A673 (cell line): ENCODE measurements around the gene OGDH. TPM values are rescaled to one million over a fixed set of nuclear protein-coding genes. Genes with fewer than 3 reads are reported as not detected.

Experiments used
- BruUV-seq: library from RNA; stranded (reverse); fragments of 400-500 nt; replicated peaks from 2 replicates; lab custom pipeline; 2021; lab: Mats Ljungman, UMichigan
- CTCF ChIA-PET: fragments of 300-600 bp; sonication (Branson Sonifier 250); formaldehyde crosslinking; loops from one replicate; lab custom pipeline; 2022; ENCODE audit warnings: antibody characterized with exemption; lab: Charles Lee
- POLR2A ChIA-PET: fragments of 300-600 bp; sonication (Branson Sonifier 250); formaldehyde crosslinking; loops from one replicate; lab custom pipeline; 2022; ENCODE audit warnings: antibody characterized with exemption; ENCODE audit not compliant: low non-redundant PET; lab: Charles Lee
- DNase-seq: peaks from one replicate; pipeline ENCODE4 v3.0.0-alpha.2; 2015; ENCODE audit warnings: low spot score
- H3K27ac ChIP-seq: fragments of 200-600 bp; sonication (generic); 2 replicates; pipeline ENCODE4 v1.5.1; 2016; ENCODE audit warnings: mixed run types, low read depth, mild to moderate bottlenecking, mixed read lengths, antibody characterized with exemption, low read length; ENCODE audit not compliant: poor library complexity, severe bottlenecking
- H3K27me3 ChIP-seq: fragments of 200-600 bp; sonication (generic); replicated peaks from 2 replicates; pipeline ENCODE4 v1.6.1; 2017; ENCODE audit warnings: mixed run types, low read depth, mild to moderate bottlenecking, mixed read lengths, antibody characterized with exemption, low read length; ENCODE audit not compliant: insufficient read depth, poor library complexity
- H3K36me3 ChIP-seq: fragments of 200-600 bp; sonication (generic); 2 replicates; pipeline ENCODE4 v1.6.1; 2016; ENCODE audit warnings: mixed run types, mild to moderate bottlenecking, mixed read lengths, antibody characterized with exemption, low read length; ENCODE audit not compliant: insufficient read depth, poor library complexity, severe bottlenecking
- H3K4me1 ChIP-seq: fragments of 200-600 bp; sonication (generic); 2 replicates; pipeline ENCODE4 v1.6.1; 2017; ENCODE audit warnings: mixed run types, mild to moderate bottlenecking, mixed read lengths, antibody characterized with exemption, low read length; ENCODE audit not compliant: insufficient read depth, poor library complexity, severe bottlenecking
- H3K4me3 ChIP-seq: fragments of 200-600 bp; sonication (generic); 2 replicates; pipeline ENCODE4 v1.5.1; 2016; ENCODE audit warnings: low read depth, mixed run types, mild to moderate bottlenecking, mixed read lengths, low read length; ENCODE audit not compliant: poor library complexity, severe bottlenecking
- H3K9me3 ChIP-seq: fragments of 200-600 bp; sonication (generic); 2 replicates; pipeline ENCODE4 v1.6.1; 2016; ENCODE audit warnings: mixed run types, low read depth, mild to moderate bottlenecking, mixed read lengths, antibody characterized with exemption, low read length; ENCODE audit not compliant: poor library complexity, severe bottlenecking
- EZH2 ChIP-seq: fragments of 200-600 bp; sonication (generic); IDR thresholded peaks from 2 replicates; pipeline ENCODE4 v1.6.1; 2017; ENCODE audit warnings: borderline replicate concordance, low read depth, mild to moderate bottlenecking, mixed read lengths, antibody characterized with exemption, low read length; ENCODE audit not compliant: poor library complexity, severe bottlenecking
- intact Hi-C: fragments of 100-400 bp; cut with micrococcal nuclease; formaldehyde crosslinking; loops from one replicate; pipeline ENCODE4 v1.10.0; 2022; ENCODE audit not compliant: unreplicated experiment
- total RNA-seq: library from RNA; stranded (reverse); gene quantifications from 2 replicates; pipeline ENCODE4 v1.2.3, GENCODE V29; 2021
- TF ChIP-seq, protein P1 (sequence below): fragments of 300-800, 200-600 bp; sonication (generic); conservative IDR thresholded peaks from 2 replicates; pipeline ENCODE4 v1.5.1; 2017; ENCODE audit warnings: low read depth, mild to moderate bottlenecking, antibody characterized with exemption, low read length, moderate library complexity, mixed read lengths

OGDH gene
- total RNA-seq, 1 experiment from 2014 or later: 111 TPM

DNA sequence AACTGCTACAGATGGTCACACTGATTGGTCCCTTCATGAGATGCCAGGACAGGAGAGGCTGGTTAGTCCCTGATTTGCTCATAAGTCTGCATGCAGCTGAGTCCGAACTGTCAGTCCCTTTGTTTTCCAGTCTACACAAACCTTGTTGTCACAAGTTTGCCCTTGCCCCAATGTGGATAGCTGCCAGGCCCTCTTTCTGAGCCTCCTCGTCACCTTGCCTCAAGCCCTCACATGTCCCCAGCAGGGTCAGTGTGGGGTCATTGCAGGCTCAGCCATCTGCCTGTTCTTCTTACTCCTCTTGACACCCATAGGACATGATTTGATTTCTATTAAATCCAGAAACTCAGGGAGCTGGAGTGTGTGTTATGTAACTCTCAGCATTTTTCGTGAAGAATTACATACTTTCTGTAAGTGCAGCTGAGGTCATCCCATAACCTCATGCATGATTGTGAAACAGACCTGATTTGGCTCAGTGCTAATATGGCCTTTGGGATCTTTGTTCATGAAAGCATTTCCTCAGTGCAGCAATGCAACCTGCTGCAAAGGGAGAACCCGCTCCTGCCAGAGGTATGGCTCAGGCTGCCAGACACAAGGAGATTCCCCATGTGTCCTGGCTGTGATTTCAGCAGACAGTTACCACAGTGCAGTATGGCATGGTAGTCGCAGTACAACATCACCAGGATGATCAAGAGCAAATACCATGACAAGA lies 72.2 kb downstream of the OGDH start:
- H3K36me3 ChIP-seq: peaks cover 24% of the 10 kb centered on the region
- BruUV-seq: no TSS peak
- TF ChIP-seq EZH2: no peak
- TF ChIP-seq, protein P1, sequence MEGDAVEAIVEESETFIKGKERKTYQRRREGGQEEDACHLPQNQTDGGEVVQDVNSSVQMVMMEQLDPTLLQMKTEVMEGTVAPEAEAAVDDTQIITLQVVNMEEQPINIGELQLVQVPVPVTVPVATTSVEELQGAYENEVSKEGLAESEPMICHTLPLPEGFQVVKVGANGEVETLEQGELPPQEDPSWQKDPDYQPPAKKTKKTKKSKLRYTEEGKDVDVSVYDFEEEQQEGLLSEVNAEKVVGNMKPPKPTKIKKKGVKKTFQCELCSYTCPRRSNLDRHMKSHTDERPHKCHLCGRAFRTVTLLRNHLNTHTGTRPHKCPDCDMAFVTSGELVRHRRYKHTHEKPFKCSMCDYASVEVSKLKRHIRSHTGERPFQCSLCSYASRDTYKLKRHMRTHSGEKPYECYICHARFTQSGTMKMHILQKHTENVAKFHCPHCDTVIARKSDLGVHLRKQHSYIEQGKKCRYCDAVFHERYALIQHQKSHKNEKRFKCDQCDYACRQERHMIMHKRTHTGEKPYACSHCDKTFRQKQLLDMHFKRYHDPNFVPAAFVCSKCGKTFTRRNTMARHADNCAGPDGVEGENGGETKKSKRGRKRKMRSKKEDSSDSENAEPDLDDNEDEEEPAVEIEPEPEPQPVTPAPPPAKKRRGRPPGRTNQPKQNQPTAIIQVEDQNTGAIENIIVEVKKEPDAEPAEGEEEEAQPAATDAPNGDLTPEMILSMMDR: no peak
- intact Hi-C loops: no loop called here
- H3K9me3 ChIP-seq: no peaks in the 10 kb centered on the region
- no peaks in the 10 kb centered on the region for H3K4me1 ChIP-seq
- no peaks in the 10 kb centered on the region for H3K27me3 ChIP-seq
- ChIA-PET POLR2A (no interaction called here), CTCF (no interaction called here)
- H3K4me3 ChIP-seq: no peak overlapping the region
- DNase-seq: no peak
- H3K27ac ChIP-seq: no peak overlapping the region

DNA sequence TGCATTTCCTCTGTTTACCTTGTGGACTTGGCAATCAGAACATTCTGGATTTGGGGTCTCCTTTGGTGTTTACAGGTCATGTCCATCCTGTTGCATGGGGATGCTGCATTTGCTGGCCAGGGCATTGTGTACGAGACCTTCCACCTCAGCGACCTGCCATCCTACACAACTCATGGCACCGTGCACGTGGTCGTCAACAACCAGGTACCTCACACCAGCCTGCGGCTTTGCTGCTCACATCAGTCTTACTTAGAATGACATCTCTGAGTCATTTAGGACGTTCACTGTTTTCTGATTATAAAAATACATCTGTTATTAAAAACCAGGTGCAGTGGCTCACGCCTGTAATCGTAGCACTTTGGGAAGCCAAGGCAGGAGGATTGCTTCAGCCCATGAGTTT lies 75.2 kb downstream of the OGDH start:
- ChIA-PET CTCF (no interaction called here), POLR2A (no interaction called here)
- BruUV-seq: no TSS peak
- Histone ChIP-seq H3K27ac (no peak overlapping the region), H3K4me1 (no peaks in the 10 kb centered on the region), H3K4me3 (no peak overlapping the region), H3K27me3 (no peaks in the 10 kb centered on the region), H3K36me3 (peaks cover 22% of the 10 kb centered on the region), H3K9me3 (no peaks in the 10 kb centered on the region)
- no peak for DNase-seq
- intact Hi-C loops: no loop called here
- TF ChIP-seq EZH2: no peak
- TF ChIP-seq, protein P1: no peak

DNA sequence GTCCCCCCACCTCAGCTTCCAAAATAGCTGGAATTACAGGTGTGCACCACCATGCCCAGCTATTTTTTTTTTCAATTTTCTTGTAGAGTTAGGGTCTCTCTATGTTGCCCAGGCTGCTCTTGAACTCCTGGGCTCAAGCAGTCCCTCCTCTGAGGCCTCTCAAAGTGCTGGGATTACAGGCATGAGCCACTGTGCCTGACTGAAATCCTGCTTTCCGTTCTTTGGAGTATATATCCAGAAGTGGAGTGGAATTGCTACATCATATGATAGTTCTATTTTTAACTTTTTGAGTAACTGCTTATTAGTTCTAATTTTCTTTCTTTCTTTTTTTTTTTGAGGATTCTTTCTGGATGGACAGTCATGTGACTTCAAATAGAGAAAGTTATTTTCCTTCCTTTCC lies 79.3 kb downstream of the OGDH start:
- TF ChIP-seq, protein P1: no peak
- no peak for TF ChIP-seq EZH2
- POLR2A ChIA-PET: no interaction called here
- no peak for DNase-seq

More for the DNA sequence above, 79.3 kb downstream of the OGDH start:
- no peaks in the 10 kb centered on the region for H3K4me1 ChIP-seq
- intact Hi-C loops: no loop called here
- CTCF ChIA-PET: no interaction called here
- no TSS peak for BruUV-seq
- no peaks in the 10 kb centered on the region for H3K9me3 ChIP-seq
- no peaks in the 10 kb centered on the region for H3K27me3 ChIP-seq
- peaks cover 23% of the 10 kb centered on the region for H3K36me3 ChIP-seq
- H3K27ac ChIP-seq: no peak overlapping the region
- H3K4me3 ChIP-seq: no peak overlapping the region
